A549 (cell line): Measurements from ENCODE around the gene ABCF1. TPM values are rescaled to one million over a fixed set of nuclear protein-coding genes. Genes with fewer than 3 reads are reported as not detected.

Experiments
- ATAC-seq, 2 experiments: fragments of 200-7000 bp in 1 of 2; fragments of >200 bp in 1 of 2; cut with Nextera tagmentation in 1 of 2; cut with Tn5 transposase in 1 of 2; 3 replicates each; pipeline versions ENCODE4 v1.8.0 to v1.9.1; 2018 to 2020; ENCODE audit warnings: mild to moderate bottlenecking in 1 of 2, moderate library complexity in 1 of 2
- CTCF ChIA-PET: fragments of 300-600 bp; sonication (Branson Sonifier 250); formaldehyde crosslinking; extraction: SDS; loops from one replicate; lab custom pipeline; 2021; ENCODE audit warnings: antibody characterized with exemption, inconsistent platforms; lab: Yijun Ruan, JAX
- POLR2A ChIA-PET: fragments of 350-600 bp; formaldehyde crosslinking; extraction: SDS; loops from one replicate; lab custom pipeline; 2021; ENCODE audit warnings: antibody characterized with exemption, inconsistent platforms; lab: Yijun Ruan, JAX
- DNase-seq, 2 experiments: peaks; one replicate each; pipeline versions ENCODE4 v3.0.0 to v3.0.0-alpha.2; 2011 to 2016; ENCODE audit warnings: low read depth in 1 of 2, low spot score in 1 of 2
- FAIRE-seq: peaks from 2 replicates; lab custom pipeline; 2011; peaks lifted over from hg19 to GRCh38; lab: Jason Lieb, UNC
- H3K27ac ChIP-seq, 2 experiments: fragments of >200 bp; sonication (Bioruptor Twin); formaldehyde crosslinking; 3 replicates each; pipeline ENCODE4 v1.5.1; 2016 to 2017
- H3K4me1 ChIP-seq: fragments of >200 bp; sonication (Bioruptor Twin); formaldehyde crosslinking; 3 replicates; pipeline ENCODE4 v1.6.1; 2016
- H3K4me2 ChIP-seq: fragments of >200 bp; sonication (Bioruptor Twin); formaldehyde crosslinking; 3 replicates; pipeline ENCODE4 v1.6.1; 2016
- H3K4me3 ChIP-seq: fragments of >200 bp; sonication (Bioruptor Twin); formaldehyde crosslinking; 3 replicates; pipeline ENCODE4 v1.5.1; 2016
- H3K9me3 ChIP-seq: fragments of >200 bp; sonication (Bioruptor Twin); formaldehyde crosslinking; 3 replicates; pipeline ENCODE4 v1.6.1; 2016
- CHD2 ChIP-seq: fragments of 150-350 bp; IDR thresholded peaks from 2 replicates; pipeline ENCODE4 v1.6.1; 2014; ENCODE audit warnings: low read length; ENCODE audit not compliant: partially characterized antibody
- CHD4 ChIP-seq: fragments of 200-600 bp; sonication (generic); IDR thresholded peaks from 2 replicates; pipeline ENCODE4 v1.6.1; 2016; ENCODE audit warnings: antibody characterized with exemption, mild to moderate bottlenecking, borderline replicate concordance
- EHMT2 ChIP-seq: fragments of 200-600 bp; sonication (generic); IDR thresholded peaks from 2 replicates; pipeline ENCODE4 v1.6.1; 2016; ENCODE audit warnings: antibody characterized with exemption, low read depth, mild to moderate bottlenecking, moderate library complexity
- ESRRA ChIP-seq: fragments of 150-350 bp; IDR thresholded peaks from 2 replicates; pipeline ENCODE4 v1.6.1; 2014; ENCODE audit warnings: mild to moderate bottlenecking, low read length, borderline replicate concordance
- HOXA7 ChIP-seq: fragments of 250-450 bp; sonication (Bioruptor Pico); IDR thresholded peaks from 2 replicates; pipeline ENCODE4 v1.5.0; 2020; ENCODE audit warnings: mild to moderate bottlenecking, moderate library complexity
- HOXB13 ChIP-seq: fragments of 250-450 bp; sonication (Bioruptor Pico); IDR thresholded peaks from 2 replicates; pipeline ENCODE4 v1.5.0; 2020; ENCODE audit warnings: low read depth, mild to moderate bottlenecking, moderate library complexity
- HOXB5 ChIP-seq: fragments of 250-450 bp; sonication (Bioruptor Pico); IDR thresholded peaks from 2 replicates; pipeline ENCODE4 v1.5.0; 2020; ENCODE audit warnings: mild to moderate bottlenecking, moderate library complexity
- JUN ChIP-seq, 2 experiments: fragments of >200 bp; sonication (Bioruptor Twin); formaldehyde crosslinking; IDR thresholded peaks; 2 replicates in 1 of 2; 3 replicates in 1 of 2; pipeline ENCODE4 v1.6.1; 2016 to 2017
- JUNB ChIP-seq: fragments of >200 bp; sonication (Bioruptor Twin); formaldehyde crosslinking; IDR thresholded peaks from 2 replicates; pipeline ENCODE4 v1.6.1; 2016
- MAZ ChIP-seq: fragments of 150-350 bp; IDR thresholded peaks from 2 replicates; pipeline ENCODE4 v1.6.1; 2014; ENCODE audit warnings: antibody characterized with exemption, low read depth, low read length, borderline replicate concordance
- NFE2L2 ChIP-seq: fragments of 150-350 bp; conservative IDR thresholded peaks from 2 replicates; pipeline ENCODE4 v1.6.1; 2014; ENCODE audit warnings: low read length
- NPAS2 ChIP-seq: fragments of 250-450 bp; sonication (Bioruptor Pico); IDR thresholded peaks from 2 replicates; pipeline ENCODE4 v1.8.0; 2022; ENCODE audit warnings: mild to moderate bottlenecking, moderate library complexity, borderline replicate concordance
- PHF8 ChIP-seq: fragments of 200-600 bp; sonication (generic); IDR thresholded peaks from 2 replicates; pipeline ENCODE4 v1.6.1; 2016; ENCODE audit warnings: low read depth, mild to moderate bottlenecking, antibody characterized with exemption, moderate library complexity, borderline replicate concordance
- RAD21 ChIP-seq, 2 experiments: fragments of >200 bp in 1 of 2; sonication (Bioruptor Twin) in 1 of 2; formaldehyde crosslinking in 1 of 2; IDR thresholded peaks in 1 of 2; conservative IDR thresholded peaks in 1 of 2; 2 replicates in 1 of 2; 3 replicates in 1 of 2; pipeline ENCODE4 v1.6.1; 2012 to 2018; ENCODE audit warnings: inconsistent platforms in 1 of 2
- RARB ChIP-seq: fragments of 250-450 bp; sonication (Bioruptor Pico); IDR thresholded peaks from 2 replicates; pipeline ENCODE4 v1.8.0; 2021; ENCODE audit warnings: mild to moderate bottlenecking, moderate library complexity
- RNF2 ChIP-seq: fragments of 200-600 bp; sonication (generic); IDR thresholded peaks from 2 replicates; pipeline ENCODE4 v1.6.1; 2016; ENCODE audit warnings: low read depth, mild to moderate bottlenecking, antibody characterized with exemption, moderate library complexity, borderline replicate concordance
- SREBF2 ChIP-seq: fragments of 450-650 bp; IDR thresholded peaks from 2 replicates; pipeline ENCODE4 v1.6.1; 2014; ENCODE audit warnings: mild to moderate bottlenecking, moderate library complexity
- ZC3H11A ChIP-seq: fragments of 450-650 bp; IDR thresholded peaks from 2 replicates; pipeline ENCODE4 v1.6.1; 2014; ENCODE audit warnings: antibody characterized with exemption, mild to moderate bottlenecking
- ZSCAN20 ChIP-seq: fragments of 250-450 bp; sonication (Bioruptor Pico); IDR thresholded peaks from 2 replicates; pipeline ENCODE4 v1.8.0; 2022; ENCODE audit warnings: mild to moderate bottlenecking, moderate library complexity
- WGBS: methylation state at CpG from one replicate; pipeline ENCODE4 v1.1.6; 2017; ENCODE audit errors: missing lambda C conversion rate; 5-methylcytosine and 5-hydroxymethylcytosine counted together
- polyA plus RNA-seq, 4 experiments: library from polyadenylated mRNA; depleted of rRNA in 3 of 4; stranded (reverse); fragments of >200 nt; fragmentation: RNase III in 1 of 4; extraction: RNeasy Plus Mini Kit Qiagen cat#74134 plus additional on column Dnase treatment in 1 of 4; gene quantifications; 2 replicates in 3 of 4; 3 replicates in 1 of 4; pipeline ENCODE4 v1.2.3, GENCODE V29; 2011 to 2017
- TF ChIP-seq, protein P1 (sequence below): fragments of 250-450 bp; sonication (Bioruptor Pico); IDR thresholded peaks from 2 replicates; pipeline ENCODE4 v1.5.0; 2020; ENCODE audit warnings: low read depth, mild to moderate bottlenecking, moderate library complexity
- TF ChIP-seq, protein P2 (sequence below): fragments of 200-600 bp; sonication (generic); IDR thresholded peaks from 2 replicates; pipeline ENCODE4 v1.6.1; 2016; ENCODE audit warnings: antibody characterized with exemption, mild to moderate bottlenecking, moderate library complexity
- TF ChIP-seq, protein P3 (sequence below): fragments of >200 bp; sonication (Bioruptor Twin); formaldehyde crosslinking; IDR thresholded peaks from 2 replicates; pipeline ENCODE4 v1.6.1; 2016
- TF ChIP-seq, protein P4 (sequence below): IDR thresholded peaks from 2 replicates; pipeline ENCODE4 v1.6.1; 2012; ENCODE audit warnings: low read depth, borderline replicate concordance

The ABCF1 gene
- polyA plus RNA-seq, 2 of the 4 experiments (the other 2 are of a cell fraction): 31.0 to 72.0 TPM

- FAIRE-seq (no peak), ATAC-seq (no peak), DNase-seq (no peak)
- Histone ChIP-seq H3K27ac (no peak overlapping the region), H3K4me1 (peaks cover 5% of the 10 kb centered on the region; the same call in 2 of the 3 replicates), H3K9me3 (no peaks in the 10 kb centered on the region), H3K4me3 (no peak overlapping the region), H3K4me2 (no peak overlapping the region)
- WGBS: 55% methylated on average over 2 of the region's 2 CpGs
- ChIA-PET POLR2A (no interaction called here), CTCF (interaction anchor here (0.8 to 9.8 kb wide), 6 partner anchors 9 to 45 kb away, joined by 3 to 117 read pairs (median 4); no protein-coding TSS in a partner anchor)
- TF ChIP-seq HOXB5 (CRISPR knock-in tag) (no peak), MAZ (no peak), EHMT2 (no peak), CHD2 (no peak), JUN (IDR thresholded peaks at IDR 0.05) (no peak), JUNB (no peak), RAD21 (conservative IDR thresholded peaks at IDR 0.05 in 1 of 2, IDR thresholded peaks at IDR 0.05 in 1 of 2) (no peak), ZSCAN20 (CRISPR knock-in tag) (no peak), ZC3H11A (no peak), HOXA7 (CRISPR knock-in tag) (no peak), RNF2 (no peak), PHF8 (no peak), RARB (CRISPR knock-in tag) (no peak), CHD4 (no peak)
- TF ChIP-seq, protein P1, sequence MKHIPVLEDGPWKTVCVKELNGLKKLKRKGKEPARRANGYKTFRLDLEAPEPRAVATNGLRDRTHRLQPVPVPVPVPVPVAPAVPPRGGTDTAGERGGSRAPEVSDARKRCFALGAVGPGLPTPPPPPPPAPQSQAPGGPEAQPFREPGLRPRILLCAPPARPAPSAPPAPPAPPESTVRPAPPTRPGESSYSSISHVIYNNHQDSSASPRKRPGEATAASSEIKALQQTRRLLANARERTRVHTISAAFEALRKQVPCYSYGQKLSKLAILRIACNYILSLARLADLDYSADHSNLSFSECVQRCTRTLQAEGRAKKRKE (CRISPR knock-in tag): no peak
- TF ChIP-seq, protein P2, sequence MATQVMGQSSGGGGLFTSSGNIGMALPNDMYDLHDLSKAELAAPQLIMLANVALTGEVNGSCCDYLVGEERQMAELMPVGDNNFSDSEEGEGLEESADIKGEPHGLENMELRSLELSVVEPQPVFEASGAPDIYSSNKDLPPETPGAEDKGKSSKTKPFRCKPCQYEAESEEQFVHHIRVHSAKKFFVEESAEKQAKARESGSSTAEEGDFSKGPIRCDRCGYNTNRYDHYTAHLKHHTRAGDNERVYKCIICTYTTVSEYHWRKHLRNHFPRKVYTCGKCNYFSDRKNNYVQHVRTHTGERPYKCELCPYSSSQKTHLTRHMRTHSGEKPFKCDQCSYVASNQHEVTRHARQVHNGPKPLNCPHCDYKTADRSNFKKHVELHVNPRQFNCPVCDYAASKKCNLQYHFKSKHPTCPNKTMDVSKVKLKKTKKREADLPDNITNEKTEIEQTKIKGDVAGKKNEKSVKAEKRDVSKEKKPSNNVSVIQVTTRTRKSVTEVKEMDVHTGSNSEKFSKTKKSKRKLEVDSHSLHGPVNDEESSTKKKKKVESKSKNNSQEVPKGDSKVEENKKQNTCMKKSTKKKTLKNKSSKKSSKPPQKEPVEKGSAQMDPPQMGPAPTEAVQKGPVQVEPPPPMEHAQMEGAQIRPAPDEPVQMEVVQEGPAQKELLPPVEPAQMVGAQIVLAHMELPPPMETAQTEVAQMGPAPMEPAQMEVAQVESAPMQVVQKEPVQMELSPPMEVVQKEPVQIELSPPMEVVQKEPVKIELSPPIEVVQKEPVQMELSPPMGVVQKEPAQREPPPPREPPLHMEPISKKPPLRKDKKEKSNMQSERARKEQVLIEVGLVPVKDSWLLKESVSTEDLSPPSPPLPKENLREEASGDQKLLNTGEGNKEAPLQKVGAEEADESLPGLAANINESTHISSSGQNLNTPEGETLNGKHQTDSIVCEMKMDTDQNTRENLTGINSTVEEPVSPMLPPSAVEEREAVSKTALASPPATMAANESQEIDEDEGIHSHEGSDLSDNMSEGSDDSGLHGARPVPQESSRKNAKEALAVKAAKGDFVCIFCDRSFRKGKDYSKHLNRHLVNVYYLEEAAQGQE: no peak
- TF ChIP-seq, protein P3, sequence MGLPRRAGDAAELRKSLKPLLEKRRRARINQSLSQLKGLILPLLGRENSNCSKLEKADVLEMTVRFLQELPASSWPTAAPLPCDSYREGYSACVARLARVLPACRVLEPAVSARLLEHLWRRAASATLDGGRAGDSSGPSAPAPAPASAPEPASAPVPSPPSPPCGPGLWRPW: no peak
These were observed 41.2 kb upstream of the ABCF1 start for GRCh38 chr6:30530014-30530413.

DNA sequence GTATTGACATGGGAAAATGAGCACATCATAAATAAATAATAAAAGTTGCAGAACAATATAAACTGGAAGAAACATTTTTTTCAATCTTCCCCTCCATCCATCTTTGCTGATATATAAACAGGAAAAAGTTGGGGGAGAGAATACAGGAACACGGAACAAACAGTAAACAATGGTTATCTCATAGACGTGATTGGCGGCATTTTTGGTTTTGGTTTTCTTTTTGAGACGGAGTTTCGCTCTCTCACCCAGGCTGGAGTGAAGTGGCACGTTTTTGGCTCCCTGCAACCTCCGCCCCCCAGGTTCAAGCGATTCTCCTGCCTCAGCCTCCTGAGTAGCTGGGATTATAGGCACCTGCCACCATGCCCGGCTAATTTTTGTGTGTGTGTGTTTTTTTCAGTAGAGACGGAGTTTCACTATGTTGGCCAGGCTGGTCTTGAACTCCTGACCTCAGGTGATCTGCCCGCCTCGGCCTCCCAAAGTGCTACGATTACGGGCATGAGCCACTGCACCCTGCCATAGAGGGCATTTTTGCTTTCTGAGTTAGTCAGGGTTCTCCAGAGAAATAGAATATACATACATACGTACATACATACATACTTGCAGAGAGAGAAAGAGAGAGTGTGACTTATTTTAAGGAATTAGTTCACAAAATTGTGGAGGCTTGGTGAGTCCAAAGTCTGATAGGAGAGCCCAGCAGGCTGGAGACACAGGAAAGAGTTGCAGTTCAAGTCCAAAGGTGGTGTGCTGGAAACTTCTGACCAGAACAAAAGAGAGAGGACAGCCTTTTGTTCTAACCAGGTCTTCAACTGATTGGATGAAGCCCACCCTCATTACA, 37.6 kb upstream of the ABCF1 start:
- no peak overlapping the region for H3K27ac ChIP-seq
- POLR2A ChIA-PET: no interaction called here
- H3K9me3 ChIP-seq: no peaks in the 10 kb centered on the region
- WGBS: 74% methylated on average over 15 of the region's 15 CpGs
- no peak for TF ChIP-seq ESRRA
- no peak for TF ChIP-seq NFE2L2
- no peak for TF ChIP-seq HOXB13 (CRISPR knock-in tag)
- no peak for TF ChIP-seq HOXA7 (CRISPR knock-in tag)
- TF ChIP-seq PHF8: no peak
- TF ChIP-seq, protein P4, sequence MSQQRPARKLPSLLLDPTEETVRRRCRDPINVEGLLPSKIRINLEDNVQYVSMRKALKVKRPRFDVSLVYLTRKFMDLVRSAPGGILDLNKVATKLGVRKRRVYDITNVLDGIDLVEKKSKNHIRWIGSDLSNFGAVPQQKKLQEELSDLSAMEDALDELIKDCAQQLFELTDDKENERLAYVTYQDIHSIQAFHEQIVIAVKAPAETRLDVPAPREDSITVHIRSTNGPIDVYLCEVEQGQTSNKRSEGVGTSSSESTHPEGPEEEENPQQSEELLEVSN: no peak
- TF ChIP-seq, protein P3: no peak
- TF ChIP-seq CHD2: no peak
- no peak for TF ChIP-seq CHD4
- TF ChIP-seq, protein P1 (CRISPR knock-in tag): no peak
- TF ChIP-seq HOXB5 (CRISPR knock-in tag): no peak
- TF ChIP-seq SREBF2: no peak
- TF ChIP-seq NPAS2 (CRISPR knock-in tag): no peak
- FAIRE-seq (no peak), DNase-seq (no peak), ATAC-seq (no peak)
- CTCF ChIA-PET: interaction anchor here (0.7 to 9.8 kb wide), 5 partner anchors 9 to 49 kb away, joined by 5 to 117 read pairs (median 17); no protein-coding TSS in a partner anchor
- H3K4me1 ChIP-seq: no peaks in the 10 kb centered on the region
- H3K4me3 ChIP-seq: no peak overlapping the region
- H3K4me2 ChIP-seq: no peak overlapping the region
